ENCODE data around the gene NPC1.

NPC1 gene

DNA sequence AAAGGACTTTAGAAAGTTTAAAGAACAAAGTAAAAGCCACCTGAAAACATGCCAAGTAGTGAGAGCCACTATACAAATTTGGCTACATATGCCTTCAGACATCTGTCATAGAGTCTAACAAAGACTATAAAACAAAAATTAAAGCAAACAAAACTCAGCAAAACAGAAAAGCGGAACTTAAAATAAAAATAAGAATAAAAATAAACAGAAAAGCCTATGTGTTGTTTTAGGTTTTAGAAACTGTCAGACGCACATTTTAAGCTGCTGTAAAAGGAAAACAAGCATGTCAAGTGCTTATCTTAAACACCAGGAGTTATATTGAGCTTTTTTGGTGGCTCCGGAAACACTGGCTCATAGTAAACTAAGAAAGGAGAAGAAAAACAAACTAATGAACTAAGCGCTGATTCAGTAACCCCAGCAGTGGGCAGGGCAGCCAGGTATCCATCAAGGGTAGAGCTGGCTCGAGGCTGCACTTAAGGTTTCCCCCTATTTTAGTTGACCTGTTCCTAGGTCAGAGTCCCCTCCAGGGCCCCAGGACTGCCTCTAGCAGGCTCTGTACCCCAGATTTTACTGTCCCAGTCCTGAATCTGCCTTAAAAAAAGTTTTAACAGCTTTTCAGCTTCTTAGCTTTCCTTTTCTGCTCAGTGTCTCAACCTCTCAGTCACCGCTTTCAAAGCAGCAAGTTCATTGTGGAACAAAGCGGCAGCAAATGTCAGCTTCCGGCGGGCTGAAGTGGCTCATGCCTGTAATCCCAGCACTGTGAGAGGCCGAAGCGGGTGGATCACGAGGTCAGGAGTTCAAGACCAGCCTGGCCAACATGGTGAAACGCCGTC lies 98.4 kb downstream of the NPC1 start:
- no peak for DNase-seq (ENCODE audit: low read depth in 2 of 2)

DNA sequence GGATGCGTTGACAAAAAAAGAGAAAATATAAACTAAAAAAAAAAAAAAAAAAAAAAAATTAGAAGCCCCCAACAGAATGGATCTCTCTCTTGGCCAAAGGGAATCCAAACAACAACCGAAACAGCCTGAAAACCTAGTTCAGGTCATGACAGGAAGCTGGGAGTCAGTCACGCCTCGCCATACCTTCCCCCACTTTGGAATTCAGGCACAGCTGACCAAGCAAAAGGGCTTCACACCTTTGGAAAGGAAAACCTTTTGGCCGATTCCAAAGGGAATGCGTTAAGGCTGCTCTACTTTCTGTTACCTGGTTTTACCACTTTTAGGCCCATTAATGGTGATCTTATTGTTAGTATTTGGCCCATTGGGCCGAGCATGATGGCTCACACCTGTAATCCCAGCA lies 100.9 kb downstream of the NPC1 start:
- DNase-seq (ENCODE audit: low read depth in 2 of 2), result no peak

GRCh38 chr18:23484561-23485182 lies 101.6 kb downstream of the NPC1 start:
- no peak for DNase-seq (ENCODE audit: low read depth in 2 of 2)

Data from stimulated activated CD8-positive, alpha-beta memory T cell treated with anti-CD3 and anti-CD28 coated beads, Interleukin-2, amount 100 ng/mL, for 1 hour (primary cell).